ENCODE results near the gene OTX1. TPM values are rescaled to one million over a fixed set of nuclear protein-coding genes. Genes with fewer than 3 reads are reported as not detected.

OTX1 gene
- total RNA-seq, 2 donors from 2014 or later = 11.7 to 19.0 TPM

DNA sequence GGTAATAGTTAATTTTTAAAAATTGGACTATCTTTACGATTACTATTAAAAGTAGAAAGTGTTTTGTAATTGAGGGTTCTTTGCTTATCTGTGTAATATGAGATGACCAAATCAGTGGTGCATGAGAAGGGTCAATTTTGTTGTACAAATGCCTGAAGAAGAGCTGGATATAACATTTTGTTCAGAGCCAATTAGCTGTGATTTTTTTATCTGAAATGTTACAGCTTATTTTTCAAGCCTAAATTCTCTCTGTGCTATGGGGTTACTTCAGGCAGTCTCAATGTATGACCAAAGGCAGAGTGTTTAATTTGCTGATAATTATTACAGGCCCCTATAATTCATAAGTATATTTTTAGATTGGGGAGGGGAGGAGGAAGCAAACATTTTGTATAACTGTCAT lies 41.8 kb downstream of the OTX1 start:
- no peak for DNase-seq
- Histone ChIP-seq H3K27ac (ENCODE audit: low read depth, low read length) (no peak overlapping the region), H3K27me3 (ENCODE audit: control insufficient read depth, insufficient read depth, low read length, poor library complexity, severe bottlenecking) (no peaks in the 10 kb centered on the region), H3K9ac (ENCODE audit: extremely low read depth, low read length, poor library complexity, severe bottlenecking) (no peak overlapping the region), H3K4me3 (ENCODE audit: low read length) (no peak overlapping the region), H3K4me1 (ENCODE audit: control insufficient read depth, insufficient read depth, low read length) (no peaks in the 10 kb centered on the region), H3K36me3 (ENCODE audit: control insufficient read depth, insufficient read depth, low read length) (no peaks in the 10 kb centered on the region), H3K9me3 (ENCODE audit: control insufficient read depth, low read length) (no peaks in the 10 kb centered on the region)
- Mint-ChIP-seq H3K36me3 (ENCODE audit: low read depth) (no peaks in the 10 kb centered on the region), H3K4me1 (peaks cover 4% of the 10 kb centered on the region), H3K27ac (no peak overlapping the region), H3K27me3 (ENCODE audit: insufficient read depth) (peaks cover 1% of the 10 kb centered on the region), H3K4me3 (no peak overlapping the region), H3K9me3 (peaks cover 3% of the 10 kb centered on the region)
- TF ChIP-seq, protein P1, sequence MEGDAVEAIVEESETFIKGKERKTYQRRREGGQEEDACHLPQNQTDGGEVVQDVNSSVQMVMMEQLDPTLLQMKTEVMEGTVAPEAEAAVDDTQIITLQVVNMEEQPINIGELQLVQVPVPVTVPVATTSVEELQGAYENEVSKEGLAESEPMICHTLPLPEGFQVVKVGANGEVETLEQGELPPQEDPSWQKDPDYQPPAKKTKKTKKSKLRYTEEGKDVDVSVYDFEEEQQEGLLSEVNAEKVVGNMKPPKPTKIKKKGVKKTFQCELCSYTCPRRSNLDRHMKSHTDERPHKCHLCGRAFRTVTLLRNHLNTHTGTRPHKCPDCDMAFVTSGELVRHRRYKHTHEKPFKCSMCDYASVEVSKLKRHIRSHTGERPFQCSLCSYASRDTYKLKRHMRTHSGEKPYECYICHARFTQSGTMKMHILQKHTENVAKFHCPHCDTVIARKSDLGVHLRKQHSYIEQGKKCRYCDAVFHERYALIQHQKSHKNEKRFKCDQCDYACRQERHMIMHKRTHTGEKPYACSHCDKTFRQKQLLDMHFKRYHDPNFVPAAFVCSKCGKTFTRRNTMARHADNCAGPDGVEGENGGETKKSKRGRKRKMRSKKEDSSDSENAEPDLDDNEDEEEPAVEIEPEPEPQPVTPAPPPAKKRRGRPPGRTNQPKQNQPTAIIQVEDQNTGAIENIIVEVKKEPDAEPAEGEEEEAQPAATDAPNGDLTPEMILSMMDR (conservative IDR thresholded peaks at IDR 0.05) = no peak
- 94 to 100% methylated on average over 1 of the region's 1 CpG for WGBS, 2 experiments (ENCODE audit: insufficient coverage in 1 of 2, insufficient read length in 1 of 2)

DNA sequence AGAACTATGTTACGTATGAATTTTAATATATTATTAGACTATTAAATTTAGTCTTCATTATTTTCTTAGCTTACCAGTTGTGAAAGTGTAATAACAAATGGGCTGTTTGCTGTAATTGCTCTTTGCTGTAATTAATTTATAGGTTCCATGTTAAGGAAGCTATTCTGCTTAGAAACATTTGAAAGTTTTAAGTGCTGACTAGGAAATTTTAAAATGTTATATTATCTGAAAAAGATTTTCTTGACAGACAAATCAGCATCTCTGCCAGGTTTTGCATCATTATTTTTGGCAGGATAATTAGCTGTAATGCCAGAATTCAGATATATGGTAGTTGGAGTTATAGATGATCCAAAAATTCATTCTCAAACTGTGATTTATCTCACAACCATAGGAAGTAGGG lies 42.2 kb downstream of the OTX1 start:
- WGBS, 2 experiments (ENCODE audit: insufficient coverage in 1 of 2, insufficient read length in 1 of 2) = no CpG with 5 or more reads among the region's 1 CpG
- H3K27ac ChIP-seq (ENCODE audit: low read depth, low read length) = no peak overlapping the region
- H3K27me3 ChIP-seq (ENCODE audit: control insufficient read depth, insufficient read depth, low read length, poor library complexity, severe bottlenecking) = no peaks in the 10 kb centered on the region
- no peak overlapping the region for H3K4me3 Mint-ChIP-seq
- no peaks in the 10 kb centered on the region for H3K36me3 ChIP-seq (ENCODE audit: control insufficient read depth, insufficient read depth, low read length)
- no peaks in the 10 kb centered on the region for H3K36me3 Mint-ChIP-seq (ENCODE audit: low read depth)
- no peak overlapping the region for H3K9ac ChIP-seq (ENCODE audit: extremely low read depth, low read length, poor library complexity, severe bottlenecking)
- H3K27me3 Mint-ChIP-seq (ENCODE audit: insufficient read depth) = peaks cover 1% of the 10 kb centered on the region
- TF ChIP-seq, protein P1 (conservative IDR thresholded peaks at IDR 0.05) = no peak
- no peak overlapping the region for H3K27ac Mint-ChIP-seq
- H3K9me3 Mint-ChIP-seq = peaks cover 5% of the 10 kb centered on the region
- H3K4me1 Mint-ChIP-seq = peaks cover 4% of the 10 kb centered on the region
- no peaks in the 10 kb centered on the region for H3K9me3 ChIP-seq (ENCODE audit: control insufficient read depth, low read length)
- H3K4me1 ChIP-seq (ENCODE audit: control insufficient read depth, insufficient read depth, low read length) = no peaks in the 10 kb centered on the region
- no peak for DNase-seq
- H3K4me3 ChIP-seq (ENCODE audit: low read length) = no peak overlapping the region

DNA sequence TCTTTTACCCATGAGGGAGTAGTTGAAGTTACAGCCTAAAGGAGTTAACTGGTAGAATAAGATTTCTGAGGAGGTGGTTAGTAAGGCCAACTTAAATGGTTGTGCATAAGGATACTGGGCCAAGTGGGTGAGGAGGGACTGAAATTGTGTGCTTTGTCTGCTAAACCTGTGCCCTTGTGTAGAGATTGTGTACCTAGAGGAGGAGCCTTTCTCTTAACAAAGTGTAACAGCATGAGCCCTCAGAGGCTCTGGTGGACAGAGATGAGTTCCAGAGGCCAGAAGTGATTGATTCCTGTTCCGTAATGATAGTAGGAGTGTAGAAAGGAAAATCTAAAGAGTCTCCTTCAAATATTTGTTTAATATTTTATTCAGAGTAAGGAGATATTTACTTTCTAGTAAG lies 42.9 kb downstream of the OTX1 start:
- no peak for DNase-seq
- Histone ChIP-seq H3K27me3 (ENCODE audit: control insufficient read depth, insufficient read depth, low read length, poor library complexity, severe bottlenecking) (no peaks in the 10 kb centered on the region), H3K9me3 (ENCODE audit: control insufficient read depth, low read length) (no peaks in the 10 kb centered on the region), H3K9ac (ENCODE audit: extremely low read depth, low read length, poor library complexity, severe bottlenecking) (no peak overlapping the region), H3K4me1 (ENCODE audit: control insufficient read depth, insufficient read depth, low read length) (no peaks in the 10 kb centered on the region), H3K4me3 (ENCODE audit: low read length) (no peak overlapping the region), H3K27ac (ENCODE audit: low read depth, low read length) (no peak overlapping the region), H3K36me3 (ENCODE audit: control insufficient read depth, insufficient read depth, low read length) (no peaks in the 10 kb centered on the region)
- WGBS, 2 experiments (ENCODE audit: insufficient coverage in 1 of 2, insufficient read length in 1 of 2) = 78% methylated on average over 1 of the region's 1 CpG; no CpG with 5 or more reads in 1 of the 2 experiments
- H3K9me3 Mint-ChIP-seq = peaks cover 4% of the 10 kb centered on the region
- H3K27me3 Mint-ChIP-seq (ENCODE audit: insufficient read depth) = peaks cover 1% of the 10 kb centered on the region
- H3K4me1 Mint-ChIP-seq = peaks cover 4% of the 10 kb centered on the region
- no peak overlapping the region for H3K27ac Mint-ChIP-seq
- TF ChIP-seq, protein P1 (conservative IDR thresholded peaks at IDR 0.05) = no peak
- H3K36me3 Mint-ChIP-seq (ENCODE audit: low read depth) = no peaks in the 10 kb centered on the region
- no peak overlapping the region for H3K4me3 Mint-ChIP-seq

All from endodermal cell (in vitro differentiated cells).